Urinary bladder (tissue), 4 donors: Measurements from ENCODE around the gene NT5C. TPM values are rescaled to one million over a fixed set of nuclear protein-coding genes. Genes with fewer than 3 reads are reported as not detected.
"Not testable (repeated sequence)": the region's sequence is repeated elsewhere in the genome, so short reads cannot be mapped to it uniquely, and the experiment has no call there.

Source experiments
- DNase-seq: peaks from one replicate; pipeline ENCODE4 v3.0.0-alpha.2; 2015; ENCODE audit errors: extremely low spot score
- H3K27ac ChIP-seq: one replicate; pipeline ENCODE4 v1.5.1; 2013; ENCODE audit warnings: low read depth, mild to moderate bottlenecking, moderate library complexity
- H3K36me3 ChIP-seq: one replicate; pipeline ENCODE4 v1.6.1; 2013; ENCODE audit warnings: mild to moderate bottlenecking, moderate library complexity; ENCODE audit not compliant: insufficient read depth
- H3K4me1 ChIP-seq: one replicate; pipeline ENCODE4 v1.6.1; 2013; ENCODE audit warnings: mild to moderate bottlenecking, moderate library complexity; ENCODE audit not compliant: insufficient read depth
- H3K4me3 ChIP-seq: one replicate; pipeline ENCODE4 v1.5.1; 2013; ENCODE audit warnings: low read depth, low read length
- WGBS: extraction: QIAGEN DNeasy Blood & Tissue Kit; methylation state at CpG from one replicate; pipeline ENCODE4 v1.1.7; 2013; 5-methylcytosine and 5-hydroxymethylcytosine counted together
- polyA plus RNA-seq: library from polyadenylated mRNA; stranded (reverse); fragments of 200-250 nt; gene quantifications from one replicate; pipeline ENCODE4 v1.2.3, GENCODE V29; 2013
- total RNA-seq: library from RNA; depleted of rRNA; stranded (reverse); fragments of >200 nt; gene quantifications from one replicate; pipeline ENCODE4 v1.2.3, GENCODE V29; 2014
- donor health status: healthy with polysubstance abuse.
- donor health status: healthy.

NT5C gene
- total and polyA plus RNA-seq, 2 donors = 29.8 to 82.1 TPM

GRCh38 chr17:75135452-75135851 lies 3.9 kb upstream of the NT5C start:
- Histone ChIP-seq H3K27ac (no peak overlapping the region), H3K36me3 (no peaks in the 10 kb centered on the region), H3K4me3 (no peak overlapping the region), H3K4me1 (peaks cover 2% of the 10 kb centered on the region)
- 86% methylated on average over 5 of the region's 5 CpGs for WGBS
- DNase-seq = no peak

DNA sequence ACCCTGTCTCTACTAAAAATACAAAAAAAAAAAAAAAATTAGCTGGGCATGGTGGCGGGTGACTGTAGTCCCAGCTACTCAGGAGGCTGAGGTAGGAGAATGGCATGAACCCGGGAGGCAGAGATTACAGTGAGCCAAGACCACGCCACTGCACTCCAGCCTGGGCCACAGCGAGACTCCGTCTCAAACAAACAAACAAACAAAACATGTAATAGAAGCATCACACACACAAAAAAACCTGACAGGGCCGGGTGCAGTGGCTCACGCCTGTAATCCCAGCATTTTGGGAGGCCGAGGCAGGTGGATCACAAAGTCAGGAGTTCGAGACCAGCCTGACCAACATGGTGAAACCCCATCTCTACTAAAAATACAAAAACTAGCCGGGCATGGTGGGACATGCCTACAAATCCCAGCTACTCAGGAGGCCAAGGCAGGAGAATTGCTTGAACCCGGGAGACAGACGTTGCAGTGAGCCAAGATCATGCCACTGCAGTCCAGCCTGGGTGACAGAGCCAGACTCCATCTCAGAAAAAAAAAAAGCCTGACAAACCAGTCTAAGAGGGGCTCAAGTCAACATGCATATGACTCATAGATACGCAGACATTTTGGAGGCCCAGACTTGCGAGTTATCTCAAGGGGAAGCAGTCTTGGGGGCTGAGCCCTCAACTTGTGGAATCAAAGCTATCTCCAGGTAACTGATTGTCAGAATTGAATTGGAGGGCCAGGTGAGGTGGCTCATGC lies 2.2 kb upstream of the NT5C start:
- not testable (repeated sequence) for H3K27ac ChIP-seq, H3K36me3 ChIP-seq, DNase-seq, H3K4me3 ChIP-seq, H3K4me1 ChIP-seq
- WGBS = 86% methylated on average over 14 of the region's 14 CpGs

GRCh38 chr17:75133001-75133400 lies 1.5 kb upstream of the NT5C start:
- no peak overlapping the region for H3K27ac ChIP-seq
- H3K4me3 ChIP-seq = no peak overlapping the region
- no peak for DNase-seq
- peaks cover 2% of the 10 kb centered on the region for H3K4me1 ChIP-seq
- H3K36me3 ChIP-seq = no peaks in the 10 kb centered on the region
- WGBS = 93% methylated on average over 3 of the region's 3 CpGs

DNA sequence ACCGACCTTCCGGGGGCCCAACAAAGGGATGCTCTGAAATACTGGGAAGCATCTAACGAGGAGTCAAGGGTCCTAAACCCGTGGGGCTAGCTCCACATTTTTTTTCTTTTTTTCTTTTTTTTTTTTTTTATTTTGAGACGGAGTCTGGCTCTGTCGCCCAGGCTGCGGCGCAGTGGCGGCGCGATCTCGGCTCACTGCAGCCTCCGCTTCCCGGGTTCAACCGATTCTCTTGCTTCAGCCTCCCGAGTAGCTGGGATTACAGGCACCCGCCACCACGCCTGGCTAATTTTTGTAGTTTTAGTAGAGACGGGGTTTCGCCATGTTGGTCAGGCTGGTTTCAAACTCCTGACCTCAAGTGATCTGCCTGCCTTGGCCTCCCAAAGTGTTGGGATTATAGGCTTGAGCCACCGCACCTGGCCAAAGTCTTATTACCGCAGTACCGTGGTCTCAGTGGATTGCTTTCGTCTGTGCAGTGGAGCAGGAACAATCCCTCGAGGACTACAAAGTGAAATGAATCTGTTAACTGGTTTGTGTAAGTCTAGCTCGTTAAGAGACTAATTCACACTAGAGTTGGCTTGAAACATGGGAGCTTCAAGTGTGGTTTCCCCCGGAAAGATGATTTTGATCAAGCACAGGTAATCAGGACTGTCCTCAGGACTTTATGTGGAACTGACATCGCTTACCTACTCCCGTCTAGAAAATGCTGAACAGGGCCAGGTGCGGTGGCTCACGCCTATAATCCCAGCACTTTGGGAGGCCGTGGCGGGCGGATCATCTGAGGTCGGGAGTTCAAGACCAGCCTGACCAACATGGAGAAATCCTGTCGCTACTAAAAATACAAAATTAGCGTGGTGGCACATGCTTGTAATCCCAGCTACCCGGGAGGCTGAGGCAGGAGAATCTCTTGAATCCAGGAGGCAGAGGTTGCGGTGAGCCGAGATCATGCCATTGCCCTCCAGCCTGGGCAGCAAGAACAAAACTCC lies 767 bp upstream of the NT5C start:
- H3K4me1 ChIP-seq, H3K36me3 ChIP-seq, DNase-seq: not testable (repeated sequence)
- 81% methylated on average over 40 of the region's 40 CpGs for WGBS
- H3K4me3 ChIP-seq = peak overlapping the region; percentile 68
- H3K27ac ChIP-seq = peak overlapping the region; percentile 89

GRCh38 chr17:75130632-75131277 lies 787 bp downstream of the NT5C start:
- Histone ChIP-seq H3K36me3 (no peaks in the 10 kb centered on the region), H3K27ac (peak overlapping the region; percentile 89), H3K4me3 (peak overlapping the region; percentile 68), H3K4me1 (no peaks in the 10 kb centered on the region)
- 11% methylated on average over 29 of the region's 29 CpGs for WGBS
- DNase-seq = no peak

GRCh38 chr17:75130059-75130631 lies 1.4 kb downstream of the NT5C start:
- H3K27ac ChIP-seq = no peak overlapping the region
- H3K4me3 ChIP-seq = no peak overlapping the region
- 77% methylated on average over 24 of the region's 24 CpGs for WGBS
- DNase-seq = no peak
- H3K36me3 ChIP-seq = no peaks in the 10 kb centered on the region
- H3K4me1 ChIP-seq = no peaks in the 10 kb centered on the region

DNA sequence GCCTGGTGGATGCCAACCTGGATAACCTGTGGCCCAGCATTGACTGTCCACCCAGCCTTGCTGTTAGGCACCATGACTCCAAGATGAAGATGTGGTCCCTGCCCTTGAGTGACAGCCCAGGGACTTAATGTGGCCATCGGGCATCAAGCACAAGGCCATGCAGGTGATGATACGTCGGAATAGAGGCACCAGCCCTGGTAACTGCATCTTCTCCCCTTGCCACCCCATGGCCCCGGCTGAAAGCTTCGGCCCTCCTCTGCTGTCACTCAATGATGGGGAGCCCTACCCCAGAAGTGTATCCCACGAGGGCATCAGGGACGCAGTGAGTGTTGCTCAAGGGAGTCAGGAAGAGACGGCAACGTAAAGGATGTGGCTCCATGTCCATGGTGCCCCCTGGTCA lies 2.0 kb downstream of the NT5C start:
- Histone ChIP-seq H3K36me3 (no peaks in the 10 kb centered on the region), H3K4me1 (no peaks in the 10 kb centered on the region), H3K27ac (no peak overlapping the region), H3K4me3 (no peak overlapping the region)
- 84% methylated on average over 9 of the region's 9 CpGs for WGBS
- DNase-seq = no peak

DNA sequence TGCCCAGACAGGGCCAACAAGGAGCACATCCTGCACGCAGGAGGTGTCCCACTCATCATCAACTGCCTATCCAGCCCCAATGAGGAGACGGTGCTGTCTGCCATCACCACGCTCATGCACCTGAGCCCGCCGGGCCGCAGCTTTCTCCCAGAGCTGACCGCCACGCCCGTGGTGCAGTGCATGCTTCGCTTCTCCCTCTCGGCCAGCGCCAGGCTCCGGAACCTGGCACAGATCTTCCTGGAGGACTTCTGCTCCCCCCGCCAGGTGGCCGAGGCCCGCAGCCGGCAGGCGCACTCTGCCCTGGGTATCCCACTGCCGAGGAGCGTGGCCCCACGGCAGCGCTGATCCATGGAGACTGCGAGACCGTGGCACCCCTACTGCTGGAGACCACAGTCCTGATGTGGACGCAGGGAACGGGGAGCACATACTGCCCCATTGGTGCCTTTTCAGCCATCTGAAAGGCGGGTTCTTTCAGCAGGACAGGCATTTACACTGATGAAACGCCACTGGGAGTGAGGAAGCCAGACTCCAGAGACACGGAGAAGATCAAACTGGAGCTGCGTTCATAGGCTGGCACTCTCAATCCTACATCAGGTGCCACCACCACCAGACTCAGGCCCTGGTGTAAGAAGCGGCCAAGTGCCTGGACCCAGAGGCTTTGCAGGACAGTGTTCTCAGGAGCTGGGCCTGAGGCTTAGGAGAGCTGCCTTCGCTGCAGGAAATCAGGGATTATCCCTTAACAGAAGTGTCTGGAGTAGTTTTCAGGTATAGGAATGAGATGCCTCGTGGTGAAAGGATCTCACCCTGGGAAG lies 2.6 kb downstream of the NT5C start:
- no peaks in the 10 kb centered on the region for H3K4me1 ChIP-seq
- WGBS = 87% methylated on average over 33 of the region's 33 CpGs

DNA sequence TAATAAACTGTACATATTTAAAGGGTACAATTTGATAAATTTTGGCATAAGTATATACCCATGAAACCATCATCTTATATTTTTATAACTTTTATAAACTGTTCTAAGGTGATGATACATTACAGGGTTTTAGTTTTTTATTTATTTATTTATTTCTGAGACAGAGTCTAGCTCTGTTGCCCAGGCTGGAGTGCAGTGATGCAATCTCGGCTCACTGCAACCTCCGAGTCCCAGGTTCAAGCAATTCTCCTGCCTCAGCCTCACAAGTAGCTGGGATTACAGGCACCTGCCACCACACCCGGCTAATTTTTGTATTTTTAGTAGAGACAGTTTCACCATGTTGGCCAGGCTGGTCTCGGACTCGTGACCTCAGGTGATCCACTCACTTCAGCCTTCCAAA lies 3.6 kb downstream of the NT5C start:
- not testable (repeated sequence) for DNase-seq, H3K36me3 ChIP-seq, H3K4me1 ChIP-seq, H3K27ac ChIP-seq, H3K4me3 ChIP-seq
- 85% methylated on average over 5 of the region's 5 CpGs for WGBS

More for the DNA sequence above, 2.6 kb downstream of the NT5C start:
- no peaks in the 10 kb centered on the region for H3K36me3 ChIP-seq
- no peak for DNase-seq
- H3K27ac ChIP-seq = no peak overlapping the region
- no peak overlapping the region for H3K4me3 ChIP-seq

DNA sequence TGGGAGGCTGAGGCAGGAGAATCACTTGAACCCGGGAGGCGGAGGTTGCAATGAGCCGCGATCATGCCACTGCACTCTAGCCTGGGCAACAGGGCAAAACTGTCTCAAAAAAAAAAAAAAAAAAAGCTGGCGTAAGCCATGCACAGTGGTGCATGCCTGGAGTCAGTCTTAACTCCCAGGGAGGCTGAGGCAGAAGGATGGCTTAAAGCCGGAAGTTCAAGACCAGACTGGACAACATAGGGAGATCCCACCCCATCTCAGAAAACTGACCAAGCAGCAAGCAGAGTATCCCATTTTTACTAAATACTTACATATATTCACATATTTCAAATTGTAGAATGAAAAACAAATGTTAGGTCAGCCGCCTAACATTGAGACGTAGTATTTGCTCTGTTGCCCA lies 4.6 kb downstream of the NT5C start:
- no peak for DNase-seq
- 82% methylated on average over 8 of the region's 8 CpGs for WGBS
- no peak overlapping the region for H3K4me3 ChIP-seq
- no peaks in the 10 kb centered on the region for H3K36me3 ChIP-seq
- no peak overlapping the region for H3K27ac ChIP-seq
- H3K4me1 ChIP-seq = no peaks in the 10 kb centered on the region

- H3K4me3 ChIP-seq = no peak overlapping the region
- no peak overlapping the region for H3K27ac ChIP-seq
- H3K4me1 ChIP-seq = no peaks in the 10 kb centered on the region
- H3K36me3 ChIP-seq = no peaks in the 10 kb centered on the region
- 50% methylated on average over 3 of the region's 3 CpGs for WGBS
- DNase-seq = no peak
Measured at GRCh38 chr17:75125984-75126383, 5.6 kb downstream of the NT5C start.

DNA sequence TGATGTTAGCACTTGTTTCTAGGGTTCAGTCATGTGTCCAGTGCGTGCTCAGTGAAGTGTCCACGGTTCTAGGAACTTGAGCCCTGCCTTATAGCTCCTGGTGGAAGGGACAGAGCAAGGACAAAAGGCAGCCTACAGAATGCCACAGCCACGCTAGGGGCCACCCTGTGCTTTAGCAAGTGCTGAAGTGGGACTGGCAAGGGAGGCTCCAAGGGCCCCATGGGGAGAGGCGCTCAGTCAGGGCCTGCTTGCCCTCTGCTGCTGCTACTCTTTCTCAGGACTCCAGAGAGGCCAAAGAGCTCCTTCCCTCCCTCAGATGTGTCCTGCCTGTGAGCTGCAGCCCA lies 6.8 kb downstream of the NT5C start:
- H3K4me1 ChIP-seq = no peaks in the 10 kb centered on the region
- H3K27ac ChIP-seq = peak overlapping the region; percentile 19
- H3K4me3 ChIP-seq = no peak overlapping the region
- no peaks in the 10 kb centered on the region for H3K36me3 ChIP-seq
- 90% methylated on average over 4 of the region's 4 CpGs for WGBS
- no peak for DNase-seq
